PC-9 (cell line): ENCODE data around the gene COG5. TPM values are rescaled to one million over a fixed set of nuclear protein-coding genes. Genes with fewer than 3 reads are reported as not detected.

Experiments
- BruUV-seq: library from RNA; stranded (reverse); fragments of 400-500 nt; replicated peaks from 2 replicates; lab custom pipeline; 2021; lab: Mats Ljungman, UMichigan
- CTCF ChIA-PET: fragments of 300-600 bp; sonication (Branson Sonifier 250); formaldehyde crosslinking; loops from one replicate; lab custom pipeline; 2022; ENCODE audit warnings: antibody characterized with exemption; lab: Charles Lee
- POLR2A ChIA-PET: fragments of 300-600 bp; sonication (Branson Sonifier 250); formaldehyde crosslinking; loops from one replicate; lab custom pipeline; 2022; ENCODE audit warnings: antibody characterized with exemption; ENCODE audit not compliant: unreplicated experiment; lab: Charles Lee
- DNase-seq, 2 experiments: peaks; one replicate each; pipeline versions ENCODE4 v3.0.0 to v3.0.0-alpha.2; 2015 to 2022; ENCODE audit warnings: mixed read lengths in 1 of 2
- H2AFZ ChIP-seq: fragments of 200-600 bp; sonication (generic); 2 replicates; pipeline ENCODE4 v1.8.1; 2017; ENCODE audit warnings: antibody characterized with exemption
- H3F3A ChIP-seq: fragments of 200-600 bp; sonication (generic); 2 replicates; pipeline ENCODE4 v1.8.1; 2017; ENCODE audit warnings: antibody characterized with exemption, mild to moderate bottlenecking, low read depth; ENCODE audit not compliant: insufficient read depth
- H3K27ac ChIP-seq: fragments of 200-600 bp; sonication (generic); 2 replicates; pipeline ENCODE4 v1.6.1; 2016; ENCODE audit warnings: mixed run types
- H3K27me3 ChIP-seq: fragments of 200-600 bp; sonication (generic); 2 replicates; pipeline ENCODE4 v1.6.1; 2016; ENCODE audit warnings: low read depth, mixed run types; ENCODE audit not compliant: insufficient read depth
- H3K36me3 ChIP-seq: fragments of 200-600 bp; sonication (generic); 2 replicates; pipeline ENCODE4 v1.6.1; 2016; ENCODE audit warnings: low read depth, mixed run types
- H3K4me1 ChIP-seq: fragments of 200-600 bp; sonication (generic); replicated peaks from 2 replicates; pipeline ENCODE4 v1.6.1; 2016; ENCODE audit warnings: mixed run types; ENCODE audit not compliant: insufficient read depth
- H3K4me2 ChIP-seq: fragments of 200-600 bp; sonication (generic); 2 replicates; pipeline ENCODE4 v1.6.1; 2017; ENCODE audit warnings: mixed run types
- H3K4me3 ChIP-seq: fragments of 200-600 bp; sonication (generic); 2 replicates; pipeline ENCODE4 v1.6.1; 2016; ENCODE audit warnings: mixed run types
- H3K79me2 ChIP-seq: fragments of 200-600 bp; sonication (generic); 2 replicates; pipeline ENCODE4 v1.6.1; 2017; ENCODE audit warnings: low read depth, mixed run types
- H3K9me2 ChIP-seq: fragments of 200-600 bp; sonication (generic); 2 replicates; pipeline ENCODE4 v1.8.1; 2017; ENCODE audit warnings: mild to moderate bottlenecking; ENCODE audit not compliant: insufficient read depth
- H3K9me3 ChIP-seq: fragments of 200-600 bp; sonication (generic); 2 replicates; pipeline ENCODE4 v1.8.1; 2016; ENCODE audit warnings: low read depth; ENCODE audit not compliant: insufficient read depth
- H4K20me1 ChIP-seq: fragments of 200-600 bp; sonication (generic); 2 replicates; pipeline ENCODE4 v1.8.1; 2017; ENCODE audit not compliant: insufficient read depth
- EZH2 ChIP-seq: fragments of 200-600 bp; sonication (generic); IDR thresholded peaks from 2 replicates; pipeline ENCODE4 v1.8.0; 2017; ENCODE audit warnings: antibody characterized with exemption, low read depth
- intact Hi-C: fragments of 100-400 bp; cut with micrococcal nuclease; formaldehyde crosslinking; loops from one replicate; pipeline ENCODE4 v1.10.0; 2022; ENCODE audit not compliant: unreplicated experiment
- total RNA-seq: library from RNA; stranded (reverse); gene quantifications from 2 replicates; pipeline ENCODE4 v1.2.3, GENCODE V29; 2021
- TF ChIP-seq, protein P1 (sequence below): fragments of 200-600 bp; sonication (generic); conservative IDR thresholded peaks from 2 replicates; pipeline ENCODE4 v1.6.1; 2017; ENCODE audit warnings: mixed run types, antibody characterized with exemption, mild to moderate bottlenecking, moderate library complexity

COG5 gene
- total RNA-seq, 1 experiment from 2014 or later, result 43.5 TPM

DNA sequence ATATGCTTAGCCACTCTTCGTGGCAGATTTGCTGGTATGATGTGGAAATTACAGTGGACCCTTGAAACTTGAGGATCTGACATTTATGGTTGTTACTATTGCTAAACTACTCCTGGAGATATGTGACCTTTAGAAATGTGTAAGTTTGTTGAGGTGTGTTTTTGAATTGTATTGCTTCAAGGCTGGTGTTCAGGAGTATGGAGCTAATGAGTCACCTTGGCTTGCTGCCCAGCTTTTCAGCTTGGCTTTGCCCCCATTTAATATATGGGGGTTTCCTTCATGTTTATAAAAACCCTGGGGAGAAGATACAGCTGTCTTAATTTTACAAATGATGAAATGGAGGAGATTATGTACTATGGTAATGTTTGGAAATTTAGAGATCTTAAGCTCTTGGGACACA is 383.3 kb downstream of the COG5 start:
- Histone ChIP-seq H3K36me3 (peaks cover 55% of the 10 kb centered on the region), H3K4me2 (peak overlapping the region; percentile 35; the same call in 1 of the 2 replicates), H3K27me3 (no peaks in the 10 kb centered on the region), H3K4me3 (no peak overlapping the region), H3K9me2 (no peaks in the 10 kb centered on the region), H3F3A (peaks cover 18% of the 10 kb centered on the region; the same call in 1 of the 2 replicates), H3K27ac (peak overlapping the region; percentile 64), H3K9me3 (no peaks in the 10 kb centered on the region), H2AFZ (no peak overlapping the region), H3K79me2 (peaks cover 43% of the 10 kb centered on the region), H4K20me1 (peaks cover 44% of the 10 kb centered on the region), H3K4me1 (peaks cover 20% of the 10 kb centered on the region)
- DNase-seq, result peak; percentile 35 to 57
- no peak for TF ChIP-seq EZH2
- TF ChIP-seq, protein P1, sequence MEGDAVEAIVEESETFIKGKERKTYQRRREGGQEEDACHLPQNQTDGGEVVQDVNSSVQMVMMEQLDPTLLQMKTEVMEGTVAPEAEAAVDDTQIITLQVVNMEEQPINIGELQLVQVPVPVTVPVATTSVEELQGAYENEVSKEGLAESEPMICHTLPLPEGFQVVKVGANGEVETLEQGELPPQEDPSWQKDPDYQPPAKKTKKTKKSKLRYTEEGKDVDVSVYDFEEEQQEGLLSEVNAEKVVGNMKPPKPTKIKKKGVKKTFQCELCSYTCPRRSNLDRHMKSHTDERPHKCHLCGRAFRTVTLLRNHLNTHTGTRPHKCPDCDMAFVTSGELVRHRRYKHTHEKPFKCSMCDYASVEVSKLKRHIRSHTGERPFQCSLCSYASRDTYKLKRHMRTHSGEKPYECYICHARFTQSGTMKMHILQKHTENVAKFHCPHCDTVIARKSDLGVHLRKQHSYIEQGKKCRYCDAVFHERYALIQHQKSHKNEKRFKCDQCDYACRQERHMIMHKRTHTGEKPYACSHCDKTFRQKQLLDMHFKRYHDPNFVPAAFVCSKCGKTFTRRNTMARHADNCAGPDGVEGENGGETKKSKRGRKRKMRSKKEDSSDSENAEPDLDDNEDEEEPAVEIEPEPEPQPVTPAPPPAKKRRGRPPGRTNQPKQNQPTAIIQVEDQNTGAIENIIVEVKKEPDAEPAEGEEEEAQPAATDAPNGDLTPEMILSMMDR, result no peak
- no TSS peak for BruUV-seq
- intact Hi-C loops, result no loop called here
- ChIA-PET POLR2A (interaction anchor here (0.5 to 0.6 kb wide), 4 partner anchors 10 to 460 kb away, joined by 3 to 4 read pairs (median 3); partner anchors contain the start of gene HBP1), CTCF (interaction anchor here (0.8 kb wide), 1 partner anchor 27 kb away, joined by 3 read pairs; no protein-coding TSS in a partner anchor)

DNA sequence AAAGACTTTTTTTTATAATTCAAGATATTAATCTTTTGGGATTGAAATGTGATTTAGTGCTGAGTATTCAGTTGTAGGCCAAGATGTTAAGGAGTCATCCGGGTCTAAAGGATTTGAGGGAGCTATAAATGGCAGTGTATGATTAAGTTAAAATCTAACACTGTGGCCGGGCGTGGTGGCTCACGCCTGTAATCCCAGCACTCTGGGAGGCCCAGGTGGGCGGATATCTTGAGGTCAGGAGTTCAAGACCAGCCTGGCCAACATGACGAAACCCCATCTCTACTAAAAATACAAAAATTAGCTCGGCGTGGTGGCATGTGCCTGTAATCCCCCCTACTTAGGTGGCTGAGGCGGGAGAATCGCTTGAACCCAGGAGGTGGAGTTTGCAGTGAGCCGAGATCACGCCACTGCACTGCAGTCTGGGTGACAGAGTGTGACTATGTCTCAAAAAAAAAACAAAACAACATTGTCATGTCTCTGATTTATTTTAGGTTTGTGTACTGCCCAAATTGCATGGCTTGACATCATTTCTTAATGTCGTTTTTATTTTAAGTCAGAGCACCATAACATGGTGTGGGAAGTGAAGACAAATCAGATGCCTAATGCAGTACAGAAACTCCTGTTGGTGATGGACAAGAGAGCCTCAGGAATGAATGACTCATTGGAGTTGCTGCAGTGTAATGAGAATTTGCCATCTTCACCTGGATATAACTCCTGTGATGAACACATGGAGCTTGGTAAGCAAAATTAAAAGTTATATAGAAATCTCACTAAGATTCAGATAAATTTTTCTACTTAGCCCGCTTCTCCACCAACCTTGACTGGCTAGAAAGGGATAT is 384.2 kb downstream of the COG5 start:
- peaks cover 20% of the 10 kb centered on the region for H3K4me1 ChIP-seq
- peak in 1 of 2 experiments; percentile 53 for DNase-seq
- peak overlapping the region; percentile 35; the same call in 1 of the 2 replicates for H3K4me2 ChIP-seq
- TF ChIP-seq, protein P1, result no peak
- TF ChIP-seq EZH2, result no peak
- peaks cover 47% of the 10 kb centered on the region for H3K36me3 ChIP-seq
- POLR2A ChIA-PET, result interaction anchor here (0.5 to 0.6 kb wide), 2 partner anchors 10 to 11 kb away, joined by 3 to 4 read pairs; partner anchors contain the start of gene HBP1
- H3K79me2 ChIP-seq, result peaks cover 51% of the 10 kb centered on the region
- peaks cover 49% of the 10 kb centered on the region for H4K20me1 ChIP-seq
- peaks cover 18% of the 10 kb centered on the region; the same call in 1 of the 2 replicates for H3F3A ChIP-seq
- H3K4me3 ChIP-seq, result no peak overlapping the region
- CTCF ChIA-PET, result interaction anchor here (0.6 kb wide), 1 partner anchor 137 kb away, joined by 3 read pairs; no protein-coding TSS in a partner anchor
- no peaks in the 10 kb centered on the region for H3K9me2 ChIP-seq
- no peaks in the 10 kb centered on the region for H3K9me3 ChIP-seq
- H2AFZ ChIP-seq, result no peak overlapping the region
- no TSS peak for BruUV-seq
- intact Hi-C loops, result no loop called here
- no peaks in the 10 kb centered on the region for H3K27me3 ChIP-seq
- H3K27ac ChIP-seq, result peak overlapping the region; percentile 64

DNA sequence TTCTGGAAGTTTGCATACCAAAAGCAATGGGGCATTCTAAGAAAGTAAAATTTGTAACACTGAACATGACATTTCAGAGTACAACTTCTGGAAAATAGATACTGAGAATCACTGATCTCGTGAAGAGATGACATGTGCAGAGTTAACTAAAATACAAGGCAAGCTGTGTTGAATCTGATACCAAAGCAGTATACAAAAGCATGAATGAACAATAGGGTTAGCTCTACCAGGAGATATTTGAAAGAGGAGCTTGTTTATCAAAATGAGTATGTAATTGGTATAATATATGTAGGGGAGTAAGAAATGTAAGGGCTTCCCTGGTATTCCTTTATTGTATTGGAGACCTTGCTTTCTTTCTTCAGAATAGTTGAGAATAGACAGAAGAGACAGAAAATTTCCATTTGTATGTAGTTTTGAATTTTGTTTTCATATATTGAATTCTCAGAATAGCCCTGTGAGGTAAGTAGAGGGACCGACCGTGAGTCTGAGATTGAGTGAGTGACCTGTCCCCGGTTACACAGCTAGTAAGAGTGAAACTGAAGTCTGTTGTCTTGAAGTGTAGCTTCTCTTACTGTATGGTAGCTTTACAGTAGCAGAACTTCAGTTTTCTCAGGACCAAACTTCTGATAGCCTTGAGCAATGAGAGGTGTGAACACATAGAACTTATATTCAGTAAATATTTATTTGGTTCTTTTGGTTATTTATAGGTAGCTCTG is 389.9 kb downstream of the COG5 start:
- BruUV-seq, result no TSS peak
- POLR2A ChIA-PET, result no interaction called here

More for the DNA sequence above, 389.9 kb downstream of the COG5 start:
- intact Hi-C loops, result no loop called here
- Histone ChIP-seq H3K36me3 (peaks cover 12% of the 10 kb centered on the region; the same call in 1 of the 2 replicates), H3K79me2 (peaks cover 88% of the 10 kb centered on the region), H3K4me2 (no peak overlapping the region), H4K20me1 (peaks cover 65% of the 10 kb centered on the region), H3K9me3 (no peaks in the 10 kb centered on the region), H3F3A (peaks cover 8% of the 10 kb centered on the region; the same call in 1 of the 2 replicates), H3K4me1 (peaks cover 10% of the 10 kb centered on the region), H3K27ac (no peak overlapping the region), H3K27me3 (no peaks in the 10 kb centered on the region), H3K4me3 (no peak overlapping the region), H3K9me2 (no peaks in the 10 kb centered on the region), H2AFZ (no peak overlapping the region)
- CTCF ChIA-PET, result no interaction called here
- TF ChIP-seq EZH2, result no peak
- no peak for DNase-seq
